Measurements from ENCODE around the gene TAGAP.

GRCh38 chr6:159053781-159054398, 9.1 kb upstream of the TAGAP start:
- TF ChIP-seq CTCF (optimal IDR thresholded peaks at IDR 0.05 in 1 of 3, IDR thresholded peaks at IDR 0.05 in 1 of 3, conservative IDR thresholded peaks at IDR 0.05 in 1 of 3; ENCODE audit: extremely low read depth in 1 of 3, insufficient read depth in 2 of 3, low read length in 3 of 3), result no peak
- no peak for TF ChIP-seq EZH2 (IDR thresholded peaks at IDR 0.05; ENCODE audit: low read length)

All from keratinocyte (primary cell).